ENCODE data around the gene CFAP46. TPM values are rescaled to one million over a fixed set of nuclear protein-coding genes. Genes with fewer than 3 reads are reported as not detected.

The CFAP46 gene
- total and polyA plus RNA-seq, 10 of the 15 experiments (the other 5 are each of a cell fraction or from before 2014, with no cell fraction given), result 0.01 to 0.18 (median 0.03) TPM; not detected in 7

GRCh38 chr10:132827423-132827789, 115.0 kb downstream of the CFAP46 start (continued):
- TF ChIP-seq, protein P1, sequence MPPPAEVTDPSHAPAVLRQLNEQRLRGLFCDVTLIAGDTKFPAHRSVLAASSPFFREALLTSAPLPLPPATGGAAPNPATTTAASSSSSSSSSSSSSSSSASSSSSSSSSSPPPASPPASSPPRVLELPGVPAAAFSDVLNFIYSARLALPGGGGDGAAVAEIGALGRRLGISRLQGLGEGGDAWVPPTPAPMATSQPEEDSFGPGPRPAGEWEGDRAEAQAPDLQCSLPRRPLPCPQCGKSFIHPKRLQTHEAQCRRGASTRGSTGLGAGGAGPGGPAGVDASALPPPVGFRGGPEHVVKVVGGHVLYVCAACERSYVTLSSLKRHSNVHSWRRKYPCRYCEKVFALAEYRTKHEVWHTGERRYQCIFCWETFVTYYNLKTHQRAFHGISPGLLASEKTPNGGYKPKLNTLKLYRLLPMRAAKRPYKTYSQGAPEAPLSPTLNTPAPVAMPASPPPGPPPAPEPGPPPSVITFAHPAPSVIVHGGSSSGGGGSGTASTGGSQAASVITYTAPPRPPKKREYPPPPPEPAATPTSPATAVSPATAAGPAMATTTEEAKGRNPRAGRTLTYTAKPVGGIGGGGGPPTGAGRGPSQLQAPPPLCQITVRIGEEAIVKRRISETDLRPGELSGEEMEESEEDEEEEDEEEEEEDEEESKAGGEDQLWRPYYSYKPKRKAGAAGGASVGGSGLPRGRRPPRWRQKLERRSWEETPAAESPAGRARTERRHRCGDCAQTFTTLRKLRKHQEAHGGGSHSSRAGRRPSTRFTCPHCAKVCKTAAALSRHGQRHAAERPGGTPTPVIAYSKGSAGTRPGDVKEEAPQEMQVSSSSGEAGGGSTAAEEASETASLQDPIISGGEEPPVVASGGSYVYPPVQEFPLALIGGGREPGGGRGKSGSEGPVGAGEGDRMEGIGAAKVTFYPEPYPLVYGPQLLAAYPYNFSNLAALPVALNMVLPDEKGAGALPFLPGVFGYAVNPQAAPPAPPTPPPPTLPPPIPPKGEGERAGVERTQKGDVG (CRISPR knock-in tag; IDR thresholded peaks at IDR 0.05), result no peak

- ATAC-seq (no peak), FAIRE-seq (no peak), DNase-seq (ENCODE audit: low read depth, low spot score) (no peak)
- Histone ChIP-seq H3K79me2 (ENCODE audit: control insufficient read depth, insufficient read depth, low read length) (no peaks in the 10 kb centered on the region), H4K20me1 (ENCODE audit: control insufficient read depth, insufficient read depth) (no peaks in the 10 kb centered on the region), H3K9ac (ENCODE audit: control insufficient read depth, insufficient read depth, low read length) (no peak overlapping the region), H3K4me1 (ENCODE audit: control insufficient read depth, insufficient read depth, low read length) (no peaks in the 10 kb centered on the region), H3K27me3 (replicated peaks in 1 of 2; ENCODE audit: control insufficient read depth in 2 of 2, insufficient read depth in 2 of 2, low read length in 1 of 2) (no peaks in the 10 kb centered on the region), H3K27ac (ENCODE audit: control insufficient read depth, insufficient read depth) (no peak overlapping the region), H3K4me2 (ENCODE audit: control insufficient read depth, insufficient read depth) (no peak overlapping the region), H3K9me3 (replicated peaks; ENCODE audit: control insufficient read depth, insufficient read depth, low read length) (peaks cover 4% of the 10 kb centered on the region; the same call in 2 of the 3 replicates), H2AFZ (ENCODE audit: control insufficient read depth, low read depth, low read length) (no peak overlapping the region), H3K4me3 (no peak overlapping the region), H3K36me3 (ENCODE audit: control insufficient read depth in 2 of 2, insufficient read depth in 2 of 2, low read length in 1 of 2) (no peaks in the 10 kb centered on the region; a peak in 1 of 4 replicates)
- ChIA-PET POLR2A (no interaction called here), CTCF (no interaction called here), RAD21 (ENCODE audit: unreplicated experiment) (no interaction called here), SMC1A (ENCODE audit: uncharacterized antibody, unreplicated experiment) (no interaction called here)
- intact Hi-C loops (cut with micrococcal nuclease; ENCODE audit: unreplicated experiment) (no loop called here), in situ Hi-C loops (cut with MboI) (no loop called here)
- BruUV-seq (replicated peaks), result no TSS peak
- WGBS (ENCODE audit: insufficient coverage, insufficient replicate concordance, low lambda C conversion rate, missing lambda C conversion rate), result 64% methylated on average over 30 of the region's 36 CpGs
- TF ChIP-seq NFXL1 (IDR thresholded peaks at IDR 0.05; ENCODE audit: borderline replicate concordance), result no peak
- no peak for TF ChIP-seq NBN (IDR thresholded peaks at IDR 0.05)
- TF ChIP-seq CHD4 (IDR thresholded peaks at IDR 0.05), result no peak
- no peak for TF ChIP-seq CBX3 (IDR thresholded peaks at IDR 0.05; ENCODE audit: borderline replicate concordance, low read depth)
- TF ChIP-seq TBL1XR1 (IDR thresholded peaks at IDR 0.05; ENCODE audit: low read depth, low read length), result no peak
- TF ChIP-seq RBBP5 (conservative IDR thresholded peaks at IDR 0.05), result no peak
- TF ChIP-seq MTA3 (IDR thresholded peaks at IDR 0.05; ENCODE audit: borderline replicate concordance, low read length), result no peak
- TF ChIP-seq SP1 (IDR thresholded peaks at IDR 0.05; ENCODE audit: low read depth, low read length), result no peak
- TF ChIP-seq NFYA (IDR thresholded peaks at IDR 0.05; ENCODE audit: borderline replicate concordance, low read depth, low read length), result no peak
- TF ChIP-seq SMAD1 (IDR thresholded peaks at IDR 0.05; ENCODE audit: low read depth, partially characterized antibody), result no peak
- TF ChIP-seq POLR2AphosphoS5 (IDR thresholded peaks at IDR 0.05; ENCODE audit: low read length), result no peak
- TF ChIP-seq CBX5 (IDR thresholded peaks at IDR 0.05; ENCODE audit: low read depth), result no peak
- TF ChIP-seq, protein P2, sequence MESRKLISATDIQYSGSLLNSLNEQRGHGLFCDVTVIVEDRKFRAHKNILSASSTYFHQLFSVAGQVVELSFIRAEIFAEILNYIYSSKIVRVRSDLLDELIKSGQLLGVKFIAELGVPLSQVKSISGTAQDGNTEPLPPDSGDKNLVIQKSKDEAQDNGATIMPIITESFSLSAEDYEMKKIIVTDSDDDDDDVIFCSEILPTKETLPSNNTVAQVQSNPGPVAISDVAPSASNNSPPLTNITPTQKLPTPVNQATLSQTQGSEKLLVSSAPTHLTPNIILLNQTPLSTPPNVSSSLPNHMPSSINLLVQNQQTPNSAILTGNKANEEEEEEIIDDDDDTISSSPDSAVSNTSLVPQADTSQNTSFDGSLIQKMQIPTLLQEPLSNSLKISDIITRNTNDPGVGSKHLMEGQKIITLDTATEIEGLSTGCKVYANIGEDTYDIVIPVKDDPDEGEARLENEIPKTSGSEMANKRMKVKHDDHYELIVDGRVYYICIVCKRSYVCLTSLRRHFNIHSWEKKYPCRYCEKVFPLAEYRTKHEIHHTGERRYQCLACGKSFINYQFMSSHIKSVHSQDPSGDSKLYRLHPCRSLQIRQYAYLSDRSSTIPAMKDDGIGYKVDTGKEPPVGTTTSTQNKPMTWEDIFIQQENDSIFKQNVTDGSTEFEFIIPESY (IDR thresholded peaks at IDR 0.05), result no peak
- no peak for TF ChIP-seq KDM1A (IDR thresholded peaks at IDR 0.05; ENCODE audit: borderline replicate concordance)
Measured at GRCh38 chr10:132826524-132827422, 115.6 kb downstream of the CFAP46 start.
